Fibroblast of mammary gland (primary cell): ENCODE measurements around the gene SV2C.
A peak's percentile ranks its signal among the peaks of the same experiment; 100 is the strongest.

ENCODE experiments used
- DNase-seq: peaks from one replicate; pipeline ENCODE4 v3.0.0-alpha.2; 2010; ENCODE audit warnings: low read depth
- H3K4me3 ChIP-seq: 2 replicates; pipeline ENCODE4 v1.5.1; 2011; ENCODE audit warnings: low read depth, mild to moderate bottlenecking, low read length, moderate library complexity; ENCODE audit not compliant: control insufficient read depth
- CTCF ChIP-seq: conservative IDR thresholded peaks from 2 replicates; pipeline ENCODE4 v1.5.1; 2011; ENCODE audit warnings: low read depth, low read length, inconsistent platforms; ENCODE audit not compliant: control insufficient read depth, insufficient read depth

SV2C gene

DNA sequence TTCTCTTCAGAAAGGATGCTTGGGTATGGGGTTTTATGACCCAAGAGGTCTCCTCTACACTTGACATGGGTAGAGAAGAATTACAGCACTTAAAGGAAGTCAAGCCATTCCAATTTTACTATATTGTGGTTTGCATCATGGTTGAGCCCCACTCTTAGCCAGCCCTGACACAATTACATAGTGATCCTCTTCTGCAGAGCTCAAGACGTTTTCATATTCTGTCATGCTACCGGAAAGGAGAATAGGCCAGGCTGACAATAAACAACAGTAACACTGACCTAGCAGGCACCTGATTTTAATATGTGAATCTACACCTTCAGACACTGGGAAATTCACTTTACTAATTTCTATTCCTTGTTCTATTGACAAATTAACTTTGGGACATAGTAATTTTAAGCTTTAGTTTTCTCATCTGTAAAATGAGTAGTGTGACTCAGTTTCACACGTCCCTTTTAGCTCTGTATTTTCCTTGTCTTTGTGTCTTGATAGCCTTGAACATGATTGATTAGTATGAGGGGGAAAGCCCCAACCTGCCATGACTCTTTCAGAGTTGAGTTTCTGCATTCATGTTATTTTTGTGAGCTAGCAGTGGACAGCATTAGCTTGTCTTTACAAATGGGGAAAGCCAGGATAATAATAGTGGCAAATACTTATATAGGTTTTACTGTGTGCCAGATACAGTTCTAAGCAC lies 83.8 kb downstream of the SV2C start:
- DNase-seq: no peak
- no peak for TF ChIP-seq CTCF

DNA sequence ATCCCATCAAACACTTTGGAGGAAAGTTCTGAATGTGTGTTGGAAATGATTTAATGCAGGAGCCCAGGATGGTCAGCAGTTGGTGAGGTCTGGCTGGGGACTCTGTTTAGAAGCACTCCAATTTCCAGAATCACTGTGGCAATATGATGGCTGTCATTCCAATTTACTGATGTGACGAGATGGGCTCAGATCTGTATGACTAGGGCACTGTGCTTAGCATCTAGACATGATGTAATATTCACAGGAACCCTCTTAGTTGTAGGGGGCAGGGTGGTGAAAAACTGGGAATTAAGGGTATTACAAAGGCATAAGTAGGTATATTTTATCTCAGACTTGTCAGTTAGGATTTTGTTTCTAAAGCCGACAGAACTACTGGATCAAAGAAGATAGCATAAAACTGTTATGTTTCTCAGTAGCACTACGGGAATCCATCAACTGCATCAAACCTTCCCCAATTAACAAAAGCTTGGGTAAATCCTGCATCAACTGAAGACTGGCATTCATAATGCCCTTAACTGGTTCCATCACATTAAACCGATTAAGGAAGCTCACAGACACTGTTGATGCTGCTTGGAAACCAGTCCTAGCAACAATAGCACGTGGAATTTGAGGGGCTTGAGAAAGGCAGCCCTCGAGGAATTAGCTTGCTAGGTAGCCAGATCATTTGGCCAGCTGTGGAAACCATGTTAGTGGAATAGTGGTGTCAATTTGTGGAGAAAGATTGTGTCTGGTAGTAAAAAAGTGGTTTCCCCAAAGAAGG lies 86.1 kb downstream of the SV2C start:
- no peak for TF ChIP-seq CTCF
- no peak overlapping the region for H3K4me3 ChIP-seq
- DNase-seq: no peak

More for the DNA sequence above, 83.8 kb downstream of the SV2C start:
- no peak overlapping the region for H3K4me3 ChIP-seq

DNA sequence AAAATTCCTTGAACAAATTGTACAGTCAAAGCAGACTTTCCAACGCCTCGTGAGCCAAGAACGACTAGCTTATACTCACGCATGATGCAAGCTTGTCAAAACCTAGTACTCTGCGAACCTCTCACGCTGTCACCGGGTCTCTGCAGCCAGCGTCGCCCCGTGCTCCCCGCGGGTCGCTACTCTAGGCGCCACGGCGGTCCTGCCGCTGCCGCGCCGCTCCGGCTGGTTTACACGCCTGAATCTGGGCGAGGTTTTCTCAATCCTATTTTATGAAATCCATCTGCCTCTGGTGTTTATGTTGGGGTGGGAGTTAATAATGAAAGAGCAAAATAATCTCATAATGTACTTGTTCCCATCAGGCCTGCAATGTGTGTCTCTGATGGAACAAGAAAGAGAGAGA lies 90.9 kb downstream of the SV2C start:
- H3K4me3 ChIP-seq: no peak overlapping the region
- DNase-seq: no peak
- no peak for TF ChIP-seq CTCF

- DNase-seq: peak; percentile 37
- H3K4me3 ChIP-seq: no peak overlapping the region
- TF ChIP-seq CTCF: peak; percentile 80
Observed at GRCh38 chr5:76175051-76175666, 92.0 kb downstream of the SV2C start.

GRCh38 chr5:76175821-76176403 lies 92.7 kb downstream of the SV2C start:
- no peak overlapping the region for H3K4me3 ChIP-seq
- no peak for TF ChIP-seq CTCF
- DNase-seq: no peak

GRCh38 chr5:76177978-76178377 lies 94.8 kb downstream of the SV2C start:
- no peak for TF ChIP-seq CTCF

More at GRCh38 chr5:76177978-76178377, 94.8 kb downstream of the SV2C start:
- no peak for DNase-seq
- H3K4me3 ChIP-seq: no peak overlapping the region
